OCI-LY1 (cell line): ENCODE measurements around the gene RASGEF1B.

Experiments
- CTCF ChIP-seq: fragments of 200-600 bp; sonication (generic), shearing (Covaris generic); IDR thresholded peaks from 2 replicates; pipeline ENCODE4 v1.5.1; 2017; ENCODE audit warnings: mild to moderate bottlenecking, antibody characterized with exemption, low read length, moderate library complexity, mixed read lengths
- EZH2 ChIP-seq: fragments of 200-600 bp; sonication (generic), shearing (Covaris generic); IDR thresholded peaks from 2 replicates; pipeline ENCODE4 v1.8.0; 2017; ENCODE audit warnings: borderline replicate concordance, mixed run types, mild to moderate bottlenecking, antibody characterized with exemption, low read length, moderate library complexity, mixed read lengths

GRCh38 chr4:81460834-81461233 is 10.9 kb downstream of the RASGEF1B start:
- TF ChIP-seq CTCF = no peak
- TF ChIP-seq EZH2 = no peak
